Measurements from ENCODE around the gene DIAPH3.
A peak's percentile ranks its signal among the peaks of the same experiment; 100 is the strongest.

Gene DIAPH3

GRCh38 chr13:59680429-59681024 is 483.2 kb downstream of the DIAPH3 start:
- Histone ChIP-seq H3K9me3 (ENCODE audit: control insufficient read depth, insufficient read depth, low read length) (no peaks in the 10 kb centered on the region), H3K4me1 (ENCODE audit: control insufficient read depth, low read length) (no peaks in the 10 kb centered on the region), H3K4me2 (ENCODE audit: low read length) (no peak overlapping the region), H4K20me1 (ENCODE audit: control insufficient read depth, insufficient read depth, low read depth, low read length) (no peaks in the 10 kb centered on the region), H3F3A (ENCODE audit: control insufficient read depth, insufficient read depth) (no peaks in the 10 kb centered on the region), H3K36me3 (ENCODE audit: control insufficient read depth, low read length) (no peaks in the 10 kb centered on the region), H3K79me2 (ENCODE audit: control insufficient read depth, low read length) (no peaks in the 10 kb centered on the region), H3K9me2 (replicated peaks; ENCODE audit: control insufficient read depth, low read length) (no peaks in the 10 kb centered on the region), H3K27me3 (ENCODE audit: control insufficient read depth, low read length) (no peaks in the 10 kb centered on the region), H3K4me3 (ENCODE audit: low read length) (no peak overlapping the region), H3K27ac (ENCODE audit: low read depth, low read length) (no peak overlapping the region)
- TF ChIP-seq EZH2phosphoT487 (IDR thresholded peaks at IDR 0.05; ENCODE audit: borderline replicate concordance, low read length) (no peak), CTCF (IDR thresholded peaks at IDR 0.05; ENCODE audit: low read depth, low read length, poor library complexity, severe bottlenecking) (peak; percentile 57)

GRCh38 chr13:59679254-59679653 is 484.5 kb downstream of the DIAPH3 start:
- Histone ChIP-seq H3K9me2 (replicated peaks; ENCODE audit: control insufficient read depth, low read length) (no peaks in the 10 kb centered on the region), H3K27me3 (ENCODE audit: control insufficient read depth, low read length) (no peaks in the 10 kb centered on the region), H4K20me1 (ENCODE audit: control insufficient read depth, insufficient read depth, low read depth, low read length) (no peaks in the 10 kb centered on the region), H3F3A (ENCODE audit: control insufficient read depth, insufficient read depth) (no peaks in the 10 kb centered on the region), H3K9me3 (ENCODE audit: control insufficient read depth, insufficient read depth, low read length) (no peaks in the 10 kb centered on the region), H3K4me1 (ENCODE audit: control insufficient read depth, low read length) (no peaks in the 10 kb centered on the region), H3K36me3 (ENCODE audit: control insufficient read depth, low read length) (no peaks in the 10 kb centered on the region), H3K27ac (ENCODE audit: low read depth, low read length) (no peak overlapping the region), H3K4me2 (ENCODE audit: low read length) (no peak overlapping the region), H3K4me3 (ENCODE audit: low read length) (no peak overlapping the region), H3K79me2 (ENCODE audit: control insufficient read depth, low read length) (no peaks in the 10 kb centered on the region)
- no peak for TF ChIP-seq EZH2phosphoT487 (IDR thresholded peaks at IDR 0.05; ENCODE audit: borderline replicate concordance, low read length)

GRCh38 chr13:59677966-59678814 is 485.5 kb downstream of the DIAPH3 start:
- Histone ChIP-seq H3K36me3 (ENCODE audit: control insufficient read depth, low read length) (no peaks in the 10 kb centered on the region), H3K79me2 (ENCODE audit: control insufficient read depth, low read length) (no peaks in the 10 kb centered on the region), H3K4me2 (ENCODE audit: low read length) (no peak overlapping the region), H3F3A (ENCODE audit: control insufficient read depth, insufficient read depth) (no peaks in the 10 kb centered on the region), H4K20me1 (ENCODE audit: control insufficient read depth, insufficient read depth, low read depth, low read length) (no peaks in the 10 kb centered on the region), H3K4me3 (ENCODE audit: low read length) (no peak overlapping the region), H3K4me1 (ENCODE audit: control insufficient read depth, low read length) (no peaks in the 10 kb centered on the region), H3K9me2 (replicated peaks; ENCODE audit: control insufficient read depth, low read length) (no peaks in the 10 kb centered on the region), H3K9me3 (ENCODE audit: control insufficient read depth, insufficient read depth, low read length) (no peaks in the 10 kb centered on the region), H3K27ac (ENCODE audit: low read depth, low read length) (no peak overlapping the region), H3K27me3 (ENCODE audit: control insufficient read depth, low read length) (no peaks in the 10 kb centered on the region)
- no peak for TF ChIP-seq EZH2phosphoT487 (IDR thresholded peaks at IDR 0.05; ENCODE audit: borderline replicate concordance, low read length)
- peak; percentile 61 for TF ChIP-seq CTCF (IDR thresholded peaks at IDR 0.05; ENCODE audit: low read depth, low read length, poor library complexity, severe bottlenecking)

- H3K4me1 ChIP-seq (ENCODE audit: control insufficient read depth, low read length) = no peaks in the 10 kb centered on the region
- no peak overlapping the region for H3K4me2 ChIP-seq (ENCODE audit: low read length)
- H3K27me3 ChIP-seq (ENCODE audit: control insufficient read depth, low read length) = no peaks in the 10 kb centered on the region
- H3K9me2 ChIP-seq (replicated peaks; ENCODE audit: control insufficient read depth, low read length) = no peaks in the 10 kb centered on the region
- no peak overlapping the region for H3K4me3 ChIP-seq (ENCODE audit: low read length)
- no peaks in the 10 kb centered on the region for H3F3A ChIP-seq (ENCODE audit: control insufficient read depth, insufficient read depth)
- H3K36me3 ChIP-seq (ENCODE audit: control insufficient read depth, low read length) = no peaks in the 10 kb centered on the region
- H3K79me2 ChIP-seq (ENCODE audit: control insufficient read depth, low read length) = no peaks in the 10 kb centered on the region
- H3K27ac ChIP-seq (ENCODE audit: low read depth, low read length) = no peak overlapping the region
- H4K20me1 ChIP-seq (ENCODE audit: control insufficient read depth, insufficient read depth, low read depth, low read length) = no peaks in the 10 kb centered on the region
- no peaks in the 10 kb centered on the region for H3K9me3 ChIP-seq (ENCODE audit: control insufficient read depth, insufficient read depth, low read length)
- TF ChIP-seq CTCF (IDR thresholded peaks at IDR 0.05; ENCODE audit: low read depth, low read length, poor library complexity, severe bottlenecking) (no peak), EZH2phosphoT487 (IDR thresholded peaks at IDR 0.05; ENCODE audit: borderline replicate concordance, low read length) (no peak)
Observed at GRCh38 chr13:59677430-59677829, 486.3 kb downstream of the DIAPH3 start.

Measured in DOHH2 (cell line).